Stimulated activated CD4-positive, alpha-beta T cell treated with anti-CD3 and anti-CD28 coated beads, Interleukin-12 subunit alpha, Interleukin-12 subunit beta, amount 100 ng/mL, for 48 hours (primary cell): ENCODE measurements around the gene MANBA.
A peak's percentile ranks its signal among the peaks of the same experiment; 100 is the strongest.

Source experiments
- DNase-seq, 3 donors: peaks; one replicate each; pipeline ENCODE4 v3.0.0-alpha.2; 2020; ENCODE audit warnings: low read depth in 2 of 3, low spot score in 1 of 3

The MANBA gene

GRCh38 chr4:102760645-102761295 lies at the start of gene MANBA:
Gene MANBA, minus strand, starts transcription at chr4:102760968. Its CDS starts 74 bp downstream, at chr4:102760894.
- peak; percentile 60 to 84 (median 64) for DNase-seq

GRCh38 chr4:102809691-102810090 lies 48.9 kb upstream of the MANBA start:
- no peak for DNase-seq

- DNase-seq = no peak
Observed at GRCh38 chr4:102809190-102809589, 48.4 kb upstream of the MANBA start.

- no peak for DNase-seq
Observed at GRCh38 chr4:102808009-102808408, 47.2 kb upstream of the MANBA start.

DNA sequence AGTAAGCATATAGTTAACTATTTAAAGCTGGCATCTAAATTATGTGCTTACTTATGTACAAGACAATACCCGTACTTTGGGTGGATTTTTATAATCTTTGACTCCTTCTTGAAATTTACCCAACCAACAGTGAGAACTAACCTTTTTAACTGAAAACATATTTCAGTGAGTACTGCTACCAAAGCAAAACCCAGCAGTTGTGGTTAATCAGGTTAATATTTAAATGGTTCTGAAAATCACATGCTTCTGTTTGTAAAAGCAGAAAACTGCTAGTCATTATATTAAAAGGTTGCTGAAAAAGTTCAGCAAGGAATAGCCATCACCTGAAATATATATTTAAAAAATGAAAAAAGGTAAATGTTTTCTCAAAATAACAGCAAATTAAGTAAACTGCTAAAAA lies 46.6 kb upstream of the MANBA start:
- no peak for DNase-seq

- no peak for DNase-seq
Observed at GRCh38 chr4:102799816-102800215, 39.0 kb upstream of the MANBA start.

DNA sequence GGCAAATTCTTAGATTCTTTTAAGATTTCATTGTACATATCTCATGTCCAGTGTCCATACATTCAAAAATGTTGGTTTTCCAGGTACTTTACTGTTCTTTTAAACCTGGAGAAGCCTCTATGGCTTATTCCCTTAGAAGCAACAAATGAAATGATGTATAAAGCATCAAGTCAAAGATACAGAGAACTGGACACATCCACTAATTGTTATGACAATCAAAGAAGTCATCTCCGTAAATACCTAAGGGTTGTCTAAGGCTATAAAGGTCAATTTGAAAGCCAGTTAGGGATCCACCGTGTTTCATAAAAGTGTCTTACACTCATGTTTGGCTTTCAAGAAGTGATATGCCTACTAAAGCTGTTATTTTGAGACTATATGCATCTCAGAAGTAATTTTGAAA lies 34.2 kb upstream of the MANBA start:
- no peak for DNase-seq

GRCh38 chr4:102792361-102792936 lies 31.7 kb upstream of the MANBA start:
- DNase-seq = no peak

DNA sequence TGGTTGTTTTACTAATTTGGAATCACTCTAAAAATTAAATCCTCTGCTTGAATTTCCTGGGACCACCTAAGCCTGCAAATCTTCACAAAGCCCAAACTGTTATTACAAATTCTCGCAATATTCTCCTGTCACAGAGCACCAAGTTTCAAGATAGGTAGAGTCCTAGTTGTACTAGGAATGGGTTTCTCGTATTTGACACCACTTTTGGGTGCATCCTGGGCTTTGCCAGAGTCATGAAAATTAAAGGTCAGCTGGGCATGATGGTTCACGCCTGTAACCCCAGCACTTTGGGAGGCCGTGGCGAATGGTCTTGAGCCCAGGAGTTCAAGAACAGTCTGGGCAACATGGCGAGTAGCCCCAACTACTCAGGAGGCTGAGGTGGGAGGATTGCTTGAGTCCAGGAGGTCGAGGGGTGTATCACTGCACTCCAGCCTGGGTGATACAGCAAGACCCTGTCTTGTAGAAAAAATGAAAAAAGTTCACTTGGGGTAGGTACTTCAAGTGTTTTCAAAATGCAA lies 30.6 kb upstream of the MANBA start:
- no peak for DNase-seq

GRCh38 chr4:102789317-102789717 lies 28.5 kb upstream of the MANBA start:
- DNase-seq = no peak

GRCh38 chr4:102787944-102788343 lies 27.2 kb upstream of the MANBA start:
- DNase-seq = no peak

- no peak for DNase-seq
Observed at GRCh38 chr4:102787096-102787881, 26.5 kb upstream of the MANBA start.

- no peak for DNase-seq
Observed at GRCh38 chr4:102786279-102786678, 25.5 kb upstream of the MANBA start.

GRCh38 chr4:102783006-102783405 lies 22.2 kb upstream of the MANBA start:
- no peak for DNase-seq

DNA sequence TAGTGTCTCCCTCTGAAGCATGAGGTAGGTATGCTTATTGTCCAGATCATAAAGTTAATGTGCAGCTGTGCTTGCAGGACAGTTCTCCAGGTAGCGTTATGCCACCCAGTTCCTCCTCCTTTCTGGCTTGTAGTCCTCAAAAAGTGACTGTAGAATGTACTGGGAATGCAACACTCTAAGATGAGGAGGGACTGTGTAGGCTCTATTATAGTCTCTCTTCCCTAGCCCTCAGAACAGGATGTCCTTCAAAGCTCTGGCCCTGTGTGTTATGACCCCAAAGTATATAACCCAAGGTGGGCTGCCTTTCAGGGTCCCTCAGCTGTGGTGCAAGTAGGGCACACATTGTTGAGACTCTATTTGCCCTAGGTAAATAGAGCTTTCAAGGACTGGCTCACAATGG lies 20.8 kb upstream of the MANBA start:
- DNase-seq = no peak

DNA sequence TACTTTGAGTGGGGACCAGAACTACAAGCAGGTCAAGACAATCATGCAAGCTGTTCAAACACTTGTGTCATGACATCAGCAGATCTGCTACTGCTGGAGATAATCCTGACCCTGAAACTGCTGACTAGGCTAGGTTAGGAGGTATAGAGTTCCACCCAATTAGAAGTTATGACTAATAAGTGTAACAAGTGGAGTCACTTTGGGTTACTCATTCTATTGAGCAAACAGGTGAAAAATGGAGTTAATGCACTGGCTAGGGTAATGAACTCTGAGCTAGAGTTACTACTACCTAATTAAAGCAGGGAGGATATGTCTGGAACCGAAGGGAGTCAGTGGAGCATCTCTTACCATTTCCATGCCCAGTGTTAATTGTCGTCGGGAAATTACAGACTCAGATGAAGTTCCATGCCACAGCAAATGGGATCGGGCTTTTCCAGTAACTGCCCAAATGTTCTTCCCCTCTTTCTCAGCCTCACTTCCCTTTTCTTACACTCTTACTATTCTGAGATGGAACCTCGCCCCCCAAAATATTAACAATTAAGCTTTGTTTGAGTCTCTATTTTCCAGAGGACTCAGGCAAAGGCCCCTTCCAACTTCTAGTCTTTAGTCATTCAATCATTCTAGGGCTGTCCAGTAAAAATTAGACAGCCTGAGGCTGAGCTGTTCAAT lies 19.8 kb upstream of the MANBA start:
- DNase-seq = no peak

DNA sequence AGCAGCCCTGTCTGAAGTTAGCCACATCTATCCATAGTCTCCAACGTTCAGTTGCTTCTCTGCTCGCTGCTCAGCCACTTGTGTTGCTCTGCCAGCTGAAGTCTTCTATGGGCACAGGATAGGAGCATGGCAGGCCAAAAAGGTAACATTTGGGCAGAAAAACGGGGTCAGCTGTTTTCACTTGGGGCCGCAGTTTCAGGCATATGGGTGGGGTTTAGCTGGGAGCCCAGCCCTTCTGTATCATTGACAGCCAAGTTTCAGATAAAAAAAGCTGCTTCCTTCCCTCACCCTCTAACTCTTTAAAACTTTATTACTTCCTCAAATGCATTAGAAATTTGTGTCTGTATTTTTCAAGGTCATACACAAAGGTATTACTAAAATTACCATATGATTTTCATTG lies 18.4 kb upstream of the MANBA start:
- no peak for DNase-seq

DNA sequence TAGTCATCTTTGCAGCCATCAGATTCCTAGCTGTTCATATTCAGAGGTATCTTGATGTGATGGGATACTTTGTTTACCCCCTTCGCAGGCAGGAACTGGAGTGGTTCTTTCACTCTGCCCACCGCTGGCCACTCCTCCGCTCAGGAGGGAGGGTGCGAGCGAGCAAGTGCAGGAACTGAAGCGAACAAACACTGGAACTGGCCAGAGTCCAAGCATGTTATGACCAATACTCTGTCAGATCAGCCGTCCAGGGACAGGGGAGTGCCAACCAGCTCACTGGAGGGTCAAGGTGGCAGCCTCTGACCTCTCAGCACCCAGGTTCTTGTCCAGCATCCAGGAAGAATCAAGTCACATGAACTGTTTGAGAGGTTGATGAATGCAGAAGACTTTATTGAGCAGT lies 18.0 kb upstream of the MANBA start:
- no peak for DNase-seq

DNA sequence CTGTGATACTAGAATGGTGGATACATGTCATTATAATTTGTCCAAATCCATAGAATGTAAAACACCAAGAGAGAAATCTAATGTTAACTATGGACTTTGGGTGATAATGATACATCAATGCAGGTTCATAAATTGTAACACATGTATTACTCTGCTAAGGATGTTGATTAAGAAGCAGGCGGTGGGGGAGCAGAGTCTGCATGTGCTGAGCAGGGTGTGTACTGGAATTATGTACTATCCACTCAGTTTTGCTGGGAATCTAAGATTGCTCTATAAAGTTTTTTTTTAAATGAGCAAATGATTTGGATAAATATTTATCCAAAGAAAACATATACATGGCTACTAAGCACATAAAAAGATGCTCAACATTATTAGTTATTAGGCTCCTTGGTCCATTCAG lies 15.0 kb upstream of the MANBA start:
- DNase-seq = no peak

GRCh38 chr4:102774254-102774653 lies 13.5 kb upstream of the MANBA start:
- no peak for DNase-seq

DNA sequence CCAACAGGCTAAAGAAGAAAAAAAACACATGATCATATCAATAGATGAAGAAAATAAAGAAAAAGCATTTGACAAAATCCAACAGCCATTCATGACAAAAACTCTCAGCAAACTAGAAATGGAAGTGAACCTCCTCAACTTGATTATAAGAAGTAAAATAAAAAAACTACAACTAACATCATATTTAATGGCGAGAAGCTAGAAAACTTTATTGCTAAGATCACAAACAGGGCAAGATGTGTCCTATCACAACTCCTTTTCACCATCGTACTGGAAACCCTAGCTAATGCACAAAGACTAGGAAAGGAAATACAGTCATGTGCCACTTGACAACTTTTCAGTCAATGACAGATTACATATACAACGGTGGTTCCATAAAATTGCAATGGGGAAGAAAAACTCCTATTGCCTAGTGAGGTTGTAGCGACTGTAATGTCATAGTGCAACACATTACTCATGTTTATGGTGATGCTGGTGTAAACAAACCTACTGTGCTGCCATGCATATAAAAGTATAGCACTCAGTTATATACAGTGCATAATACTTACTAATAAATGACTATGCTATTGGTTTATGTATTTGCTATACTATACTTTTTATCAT lies 12.1 kb upstream of the MANBA start:
- no peak for DNase-seq
